ENCODE data around the gene CPN2.

The CPN2 gene

GRCh38 chr3:194312186-194312742 lies 38.9 kb downstream of the CPN2 start:
- DNase-seq = no peak

- DNase-seq = no peak
Measured at GRCh38 chr3:194311000-194311399, 40.1 kb downstream of the CPN2 start.

- DNase-seq = no peak
Measured at GRCh38 chr3:194310060-194310835, 40.9 kb downstream of the CPN2 start.

GRCh38 chr3:194308601-194309449 lies 42.3 kb downstream of the CPN2 start:
- no peak for DNase-seq

GRCh38 chr3:194307849-194308248 lies 43.3 kb downstream of the CPN2 start:
- no peak for DNase-seq

- no peak for DNase-seq
Measured at GRCh38 chr3:194306771-194307640, 44.1 kb downstream of the CPN2 start.

GRCh38 chr3:194306109-194306686 lies 44.9 kb downstream of the CPN2 start:
- DNase-seq = no peak

- DNase-seq = no peak
Measured at GRCh38 chr3:194305356-194306108, 45.6 kb downstream of the CPN2 start.

GRCh38 chr3:194304186-194304917 lies 46.8 kb downstream of the CPN2 start:
- DNase-seq = no peak

- no peak for DNase-seq
Measured at GRCh38 chr3:194303749-194304148, 47.4 kb downstream of the CPN2 start.

- no peak for DNase-seq
Measured at GRCh38 chr3:194301730-194302129, 49.4 kb downstream of the CPN2 start.

GRCh38 chr3:194300936-194301335 lies 50.2 kb downstream of the CPN2 start:
- DNase-seq = no peak

GRCh38 chr3:194300382-194300758 lies 50.8 kb downstream of the CPN2 start:
- DNase-seq = no peak

GRCh38 chr3:194298331-194299227 lies 52.5 kb downstream of the CPN2 start:
- DNase-seq = no peak

- peak; percentile 50 for DNase-seq
Measured at GRCh38 chr3:194296454-194297263, 54.5 kb downstream of the CPN2 start.

- no peak for DNase-seq
Measured at GRCh38 chr3:194294895-194295214, 56.3 kb downstream of the CPN2 start.

GRCh38 chr3:194294199-194294894 lies 56.8 kb downstream of the CPN2 start:
- no peak for DNase-seq

GRCh38 chr3:194293546-194294198 lies 57.5 kb downstream of the CPN2 start:
- no peak for DNase-seq
